Colonic mucosa (tissue), 4 donors: ENCODE measurements around the gene CCDC77. TPM values are rescaled to one million over a fixed set of nuclear protein-coding genes. Genes with fewer than 3 reads are reported as not detected.
"Not testable (repeated sequence)": the region's sequence is repeated elsewhere in the genome, so short reads cannot be mapped to it uniquely, and the experiment has no call there.

ENCODE experiments used
- DNase-seq: peaks from one replicate; pipeline ENCODE4 v3.0.0-alpha.2; 2020
- H3K27ac ChIP-seq: fragments of 200-600 bp; one replicate; pipeline ENCODE4 v1.8.0; 2021
- H3K27me3 ChIP-seq: fragments of 200-600 bp; one replicate; pipeline ENCODE4 v1.8.0; 2021
- H3K36me3 ChIP-seq: fragments of 200-600 bp; one replicate; pipeline ENCODE4 v1.8.0; 2021
- H3K4me1 ChIP-seq: fragments of 200-600 bp; one replicate; pipeline ENCODE4 v1.8.0; 2021; ENCODE audit warnings: mild to moderate bottlenecking
- H3K4me3 ChIP-seq: fragments of 200-600 bp; one replicate; pipeline ENCODE4 v1.8.0; 2021
- H3K9ac ChIP-seq, 2 donors: one replicate each; pipeline ENCODE4 v1.7.0; 2013; ENCODE audit warnings: control low read depth in 2 of 2, low read depth in 2 of 2, low read length in 2 of 2
- H3K9me3 ChIP-seq: fragments of 200-600 bp; one replicate; pipeline ENCODE4 v1.8.0; 2021
- CTCF ChIP-seq: fragments of 200-600 bp; IDR thresholded peaks from one replicate; pipeline ENCODE4 v1.8.0; 2022; ENCODE audit warnings: antibody characterized with exemption, mild to moderate bottlenecking
- intact Hi-C: fragments of 100-400 bp; cut with DNase I; formaldehyde crosslinking; loops from one replicate; pipeline ENCODE4 v1.14.1; 2022
- total RNA-seq, 2 donors: library from RNA; stranded (reverse); fragmentation: NEBNext Ultra II Directional in 1 of 2; extraction: Animal tissue kit (Norgen Biotek cat#: 25700) in 1 of 2; gene quantifications; one replicate each; pipeline ENCODE4 v1.2.1, GENCODE V29; 2021
- donor health status: healthy.
- donor health status: DM: no; HTN: no; CAD: no.
- donor health status: DM: no; HTN: no; CAD: no.

The CCDC77 gene
- total RNA-seq, 2 donors from 2014 or later: 5.1 to 12.5 TPM

DNA sequence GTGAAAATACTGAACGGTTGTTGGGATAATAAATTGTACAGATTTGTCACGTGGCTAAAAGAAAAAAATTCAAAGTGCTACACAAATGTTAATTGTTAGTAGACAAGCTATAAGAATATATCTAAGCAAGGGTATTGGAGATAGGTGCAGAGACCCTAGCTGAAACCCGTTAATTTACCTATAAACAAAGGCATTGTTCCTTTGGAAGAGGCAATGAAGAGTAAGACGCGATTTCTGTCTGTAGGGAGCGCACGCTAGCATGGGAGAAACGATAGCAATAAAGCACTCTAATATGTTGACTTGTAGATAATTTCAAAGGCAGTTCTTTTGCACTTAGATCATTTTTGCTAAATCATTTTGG lies 565 bp downstream of the CCDC77 start:
- Histone ChIP-seq H3K4me3 (peak overlapping the region; percentile 92), H3K27ac (peak overlapping the region; percentile 61)
- peak; percentile 41 for DNase-seq

DNA sequence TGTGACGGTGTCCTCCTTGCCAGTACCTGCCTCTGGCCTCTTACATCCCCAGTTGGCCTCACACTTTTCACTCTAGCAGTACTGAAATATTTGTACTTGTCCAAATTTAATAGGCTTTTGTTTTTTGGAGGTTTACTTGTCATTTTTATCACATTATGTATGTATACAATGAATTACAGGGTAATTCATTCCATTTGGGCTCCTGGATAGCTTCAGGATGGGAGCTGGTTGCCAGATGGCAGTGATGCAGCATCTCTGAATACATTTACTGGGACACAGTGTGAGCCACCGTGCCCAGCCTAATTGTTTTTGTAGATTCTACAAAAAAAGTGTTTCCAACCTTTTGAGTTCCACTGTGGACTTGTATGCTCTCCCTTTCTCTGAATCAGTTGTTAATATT lies 13.4 kb downstream of the CCDC77 start:
- Histone ChIP-seq H3K4me1 (no peaks in the 10 kb centered on the region), H3K4me3 (no peak overlapping the region), H3K27me3 (no peaks in the 10 kb centered on the region), H3K9ac (no peak overlapping the region), H3K36me3 (no peaks in the 10 kb centered on the region), H3K9me3 (no peaks in the 10 kb centered on the region), H3K27ac (no peak overlapping the region)
- no peak for DNase-seq
- intact Hi-C loops: no loop called here
- no peak for TF ChIP-seq CTCF

More for the DNA sequence above, 565 bp downstream of the CCDC77 start:
- no peak for TF ChIP-seq CTCF
- intact Hi-C loops: no loop called here
- Histone ChIP-seq H3K27me3 (no peaks in the 10 kb centered on the region), H3K4me1 (no peaks in the 10 kb centered on the region), H3K9ac (peak overlapping the region; percentile 72), H3K36me3 (no peaks in the 10 kb centered on the region), H3K9me3 (no peaks in the 10 kb centered on the region)

DNA sequence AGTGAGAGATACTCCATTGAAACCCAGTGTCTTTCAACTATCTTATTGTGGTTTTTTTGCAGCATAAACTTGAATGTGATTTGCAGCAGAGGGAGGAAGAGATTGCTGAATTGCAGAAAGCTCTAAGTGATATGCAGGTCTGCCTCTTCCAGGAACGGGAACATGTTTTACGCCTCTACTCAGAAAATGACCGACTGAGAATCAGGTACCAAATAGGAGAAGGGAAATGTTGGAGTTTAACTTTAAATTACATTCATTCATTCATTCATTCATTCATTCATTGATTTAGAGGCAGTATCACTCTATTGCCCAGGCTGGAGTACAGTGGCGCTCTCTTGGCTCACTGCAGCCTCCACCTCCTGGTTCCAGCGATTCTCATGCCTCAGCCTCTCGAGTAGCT lies 17.0 kb downstream of the CCDC77 start:
- Histone ChIP-seq H3K9me3 (no peaks in the 10 kb centered on the region), H3K4me1 (no peaks in the 10 kb centered on the region), H3K4me3 (no peak overlapping the region), H3K36me3 (no peaks in the 10 kb centered on the region), H3K27me3 (no peaks in the 10 kb centered on the region), H3K27ac (no peak overlapping the region), H3K9ac (no peak overlapping the region)
- TF ChIP-seq CTCF: no peak
- intact Hi-C loops: no loop called here
- no peak for DNase-seq

GRCh38 chr12:422526-422925 lies 21.1 kb downstream of the CCDC77 start:
- H3K27me3 ChIP-seq: no peaks in the 10 kb centered on the region
- intact Hi-C loops: no loop called here
- H3K27ac ChIP-seq: no peak overlapping the region
- DNase-seq: no peak
- no peak for TF ChIP-seq CTCF
- H3K4me3 ChIP-seq: no peak overlapping the region
- H3K9ac ChIP-seq: no peak overlapping the region
- H3K9me3 ChIP-seq: no peaks in the 10 kb centered on the region
- no peaks in the 10 kb centered on the region for H3K4me1 ChIP-seq
- no peaks in the 10 kb centered on the region for H3K36me3 ChIP-seq

DNA sequence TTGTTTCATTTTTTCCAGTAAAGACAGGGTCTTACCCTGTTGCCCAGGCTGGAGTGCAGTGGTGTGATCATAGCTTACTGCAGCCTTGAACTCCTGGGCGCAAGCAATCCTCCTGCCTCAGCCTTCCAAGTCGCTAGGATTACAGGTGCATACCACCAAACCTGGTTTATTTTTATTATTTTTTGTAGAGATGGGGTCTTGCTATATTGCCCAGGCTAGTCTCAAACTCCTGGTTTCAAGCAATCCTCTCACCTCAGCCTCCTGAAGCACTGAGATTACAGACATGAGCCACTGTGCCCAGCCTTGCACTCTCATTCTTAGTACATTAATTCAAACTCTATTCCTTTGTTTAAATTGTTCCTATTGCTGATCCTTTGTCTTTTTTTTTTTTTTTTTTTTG lies 34.3 kb downstream of the CCDC77 start:
- H3K36me3 ChIP-seq, intact Hi-C loops: not testable (repeated sequence)

DNA sequence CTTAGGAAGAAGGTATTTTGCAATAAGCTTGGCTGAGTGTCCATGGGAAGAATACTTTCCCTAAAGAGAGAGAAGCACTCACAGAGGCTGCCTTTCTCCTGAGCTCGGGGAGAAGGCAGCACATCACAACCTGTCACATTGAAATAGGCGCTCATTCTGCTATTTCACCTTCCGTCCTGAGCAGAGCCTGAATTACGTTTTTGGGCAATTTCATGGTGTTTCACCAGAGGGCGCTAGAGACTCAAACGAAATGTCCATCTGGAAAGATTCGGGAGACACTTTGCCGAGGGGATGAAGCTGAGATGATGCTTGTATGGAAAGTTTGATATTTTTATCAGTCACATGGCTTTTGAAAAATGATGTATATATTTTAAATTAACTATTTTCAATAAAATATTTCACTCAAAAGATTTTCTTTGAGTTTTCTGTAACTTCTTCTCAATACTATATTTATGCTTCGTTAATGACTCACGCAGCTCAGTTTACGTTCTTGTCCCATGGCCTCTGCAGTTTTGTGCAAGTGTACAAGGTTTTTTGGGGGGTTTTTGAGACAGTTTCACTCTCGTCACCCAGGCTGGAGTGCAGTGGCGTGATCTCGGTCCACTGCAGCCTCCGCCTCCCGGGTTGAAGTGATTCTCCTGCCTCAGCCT lies 40.9 kb downstream of the CCDC77 start:
- H3K4me3 ChIP-seq: no peak overlapping the region
- no peaks in the 10 kb centered on the region for H3K36me3 ChIP-seq
- H3K27ac ChIP-seq: no peak overlapping the region
- no peaks in the 10 kb centered on the region for H3K9me3 ChIP-seq
- DNase-seq: peak; percentile 73
- H3K4me1 ChIP-seq: no peaks in the 10 kb centered on the region
- peak; percentile 78 for TF ChIP-seq CTCF
- no peaks in the 10 kb centered on the region for H3K27me3 ChIP-seq
- intact Hi-C loops: loop anchor here (5.0 kb wide), 1 partner anchor 110 kb away; no protein-coding TSS in a partner anchor
- no peak overlapping the region for H3K9ac ChIP-seq

More for the DNA sequence above, 34.3 kb downstream of the CCDC77 start:
- not testable (repeated sequence) for H3K9me3 ChIP-seq, H3K9ac ChIP-seq, H3K4me1 ChIP-seq, DNase-seq, H3K27me3 ChIP-seq, H3K4me3 ChIP-seq, H3K27ac ChIP-seq
